ENCODE results near the gene DCAKD.

DNA sequence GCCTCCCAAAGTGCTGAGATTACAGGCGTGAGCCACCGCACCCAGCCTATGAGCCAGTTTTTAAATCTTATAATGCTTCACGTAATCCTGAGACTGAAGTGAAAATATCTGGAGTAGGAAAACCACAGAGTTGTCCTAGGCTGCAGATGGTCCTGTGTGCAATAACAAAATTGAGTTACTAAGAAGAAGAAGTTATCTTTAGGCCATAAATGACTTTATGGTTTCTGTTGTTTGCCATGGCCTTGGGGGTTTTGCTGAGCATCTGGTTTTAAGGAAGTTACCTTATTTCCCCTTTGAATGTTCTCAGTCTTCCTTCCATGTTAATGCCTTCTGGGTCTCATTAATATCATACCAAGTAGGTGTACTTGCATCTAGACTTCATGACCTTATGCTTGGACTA lies 26.2 kb upstream of the DCAKD start:
- TF ChIP-seq, protein P1, sequence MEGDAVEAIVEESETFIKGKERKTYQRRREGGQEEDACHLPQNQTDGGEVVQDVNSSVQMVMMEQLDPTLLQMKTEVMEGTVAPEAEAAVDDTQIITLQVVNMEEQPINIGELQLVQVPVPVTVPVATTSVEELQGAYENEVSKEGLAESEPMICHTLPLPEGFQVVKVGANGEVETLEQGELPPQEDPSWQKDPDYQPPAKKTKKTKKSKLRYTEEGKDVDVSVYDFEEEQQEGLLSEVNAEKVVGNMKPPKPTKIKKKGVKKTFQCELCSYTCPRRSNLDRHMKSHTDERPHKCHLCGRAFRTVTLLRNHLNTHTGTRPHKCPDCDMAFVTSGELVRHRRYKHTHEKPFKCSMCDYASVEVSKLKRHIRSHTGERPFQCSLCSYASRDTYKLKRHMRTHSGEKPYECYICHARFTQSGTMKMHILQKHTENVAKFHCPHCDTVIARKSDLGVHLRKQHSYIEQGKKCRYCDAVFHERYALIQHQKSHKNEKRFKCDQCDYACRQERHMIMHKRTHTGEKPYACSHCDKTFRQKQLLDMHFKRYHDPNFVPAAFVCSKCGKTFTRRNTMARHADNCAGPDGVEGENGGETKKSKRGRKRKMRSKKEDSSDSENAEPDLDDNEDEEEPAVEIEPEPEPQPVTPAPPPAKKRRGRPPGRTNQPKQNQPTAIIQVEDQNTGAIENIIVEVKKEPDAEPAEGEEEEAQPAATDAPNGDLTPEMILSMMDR (conservative IDR thresholded peaks at IDR 0.05 in 1 of 2, IDR thresholded peaks at IDR 0.05 in 1 of 2; ENCODE audit: low read depth in 1 of 2, low read length in 2 of 2) = no peak
- TF ChIP-seq EZH2 (IDR thresholded peaks at IDR 0.05; ENCODE audit: low read length, missing control alignments) = no peak

Measured in fibroblast of lung (primary cell).